Liver (tissue), 9 donors: ENCODE measurements around the gene USP6NL. TPM values are rescaled to one million over a fixed set of nuclear protein-coding genes. Genes with fewer than 3 reads are reported as not detected.
A peak's percentile ranks its signal among the peaks of the same experiment; 100 is the strongest.

Experiments used
- DNase-seq: peaks from one replicate; pipeline ENCODE4 v3.0.0-alpha.2; 2017; ENCODE audit warnings: low spot score
- H3K27ac ChIP-seq, 2 donors: one replicate each; pipeline ENCODE4 v1.7.0; 2013; ENCODE audit warnings: inconsistent platforms in 2 of 2, low read length in 2 of 2, control low read depth in 1 of 2, low read depth in 1 of 2, mild to moderate bottlenecking in 1 of 2
- H3K27me3 ChIP-seq, 4 donors: one replicate each; pipeline versions ENCODE4 v1.6.1 to v1.7.0; 2013; ENCODE audit warnings: low read length in 3 of 4, inconsistent platforms in 1 of 4, mild to moderate bottlenecking in 1 of 4, moderate library complexity in 1 of 4; ENCODE audit not compliant: control insufficient read depth in 4 of 4, insufficient read depth in 4 of 4
- H3K36me3 ChIP-seq, 4 donors: one replicate each; pipeline versions ENCODE4 v1.6.1 to v1.7.0; 2013; ENCODE audit warnings: low read length in 3 of 4, mild to moderate bottlenecking in 3 of 4, low read depth in 1 of 4, moderate library complexity in 1 of 4; ENCODE audit not compliant: control insufficient read depth in 4 of 4, insufficient read depth in 3 of 4
- H3K4me1 ChIP-seq, 4 donors: one replicate each; pipeline versions ENCODE4 v1.6.1 to v1.7.0; 2013; ENCODE audit warnings: low read length in 3 of 4, mild to moderate bottlenecking in 3 of 4, moderate library complexity in 1 of 4; ENCODE audit not compliant: control insufficient read depth in 4 of 4, insufficient read depth in 4 of 4
- H3K4me3 ChIP-seq, 3 donors: one replicate each; pipeline versions ENCODE4 v1.6.1 to v1.7.0; 2013; ENCODE audit warnings: low read length in 3 of 3, control low read depth in 1 of 3, low read depth in 1 of 3, mild to moderate bottlenecking in 1 of 3
- H3K9ac ChIP-seq, 2 donors: one replicate each; pipeline ENCODE4 v1.7.0; 2013; ENCODE audit warnings: low read length in 2 of 2, mild to moderate bottlenecking in 2 of 2, moderate library complexity in 2 of 2, control low read depth in 1 of 2, low read depth in 1 of 2
- H3K9me3 ChIP-seq, 4 donors: one replicate each; pipeline versions ENCODE4 v1.6.1 to v1.7.0; 2013; ENCODE audit warnings: low read length in 3 of 4; ENCODE audit not compliant: control insufficient read depth in 4 of 4
- CTCF ChIP-seq: fragments of 150-350 bp; IDR thresholded peaks from 2 replicates; pipeline ENCODE4 v1.5.1; 2017; ENCODE audit warnings: improper control_type of control experiment, low read depth, low read length; ENCODE audit not compliant: missing input control
- EGR1 ChIP-seq, 2 donors: IDR thresholded peaks; 2 replicates each; pipeline ENCODE4 v1.6.1; 2016 to 2018; ENCODE audit warnings: antibody characterized with exemption in 2 of 2, low read depth in 2 of 2
- FOXA1 ChIP-seq: IDR thresholded peaks from 2 replicates; pipeline ENCODE4 v1.6.1; 2016; ENCODE audit warnings: antibody characterized with exemption
- FOXA2 ChIP-seq: IDR thresholded peaks from 2 replicates; pipeline ENCODE4 v1.6.1; 2016; ENCODE audit warnings: antibody characterized with exemption
- GABPA ChIP-seq, 2 donors: IDR thresholded peaks in 1 of 2; conservative IDR thresholded peaks in 1 of 2; 2 replicates each; pipeline ENCODE4 v1.6.1; 2016; ENCODE audit warnings: antibody characterized with exemption in 2 of 2, mild to moderate bottlenecking in 1 of 2, moderate library complexity in 1 of 2
- HNF4A ChIP-seq, 2 donors: conservative IDR thresholded peaks; 2 replicates each; pipeline ENCODE4 v1.6.1; 2016; ENCODE audit warnings: antibody characterized with exemption in 2 of 2, mild to moderate bottlenecking in 2 of 2
- HNF4G ChIP-seq: IDR thresholded peaks from 2 replicates; pipeline ENCODE4 v1.6.1; 2016; ENCODE audit warnings: antibody characterized with exemption
- JUND ChIP-seq, 2 donors: IDR thresholded peaks; 2 replicates each; pipeline ENCODE4 v1.6.1; 2016; ENCODE audit warnings: antibody characterized with exemption in 2 of 2
- MAX ChIP-seq: IDR thresholded peaks from 2 replicates; pipeline ENCODE4 v1.6.1; 2016; ENCODE audit warnings: antibody characterized with exemption
- NR2F2 ChIP-seq: IDR thresholded peaks from 2 replicates; pipeline ENCODE4 v1.6.1; 2016; ENCODE audit warnings: antibody characterized with exemption
- RAD21 ChIP-seq, 2 donors: IDR thresholded peaks; 2 replicates each; pipeline ENCODE4 v1.6.1; 2016; ENCODE audit warnings: antibody characterized with exemption in 2 of 2, mild to moderate bottlenecking in 2 of 2
- REST ChIP-seq: IDR thresholded peaks from 2 replicates; pipeline ENCODE4 v1.6.1; 2016; ENCODE audit warnings: antibody characterized with exemption, mild to moderate bottlenecking
- RXRA ChIP-seq, 2 donors: IDR thresholded peaks; 2 replicates each; pipeline ENCODE4 v1.6.1; 2017 to 2018; ENCODE audit warnings: antibody characterized with exemption in 2 of 2, mild to moderate bottlenecking in 1 of 2
- SP1 ChIP-seq: IDR thresholded peaks from 2 replicates; pipeline ENCODE4 v1.6.1; 2018; ENCODE audit warnings: antibody characterized with exemption, mild to moderate bottlenecking
- TAF1 ChIP-seq: conservative IDR thresholded peaks from 2 replicates; pipeline ENCODE4 v1.6.1; 2016; ENCODE audit warnings: antibody characterized with exemption, mild to moderate bottlenecking
- YY1 ChIP-seq: IDR thresholded peaks from 2 replicates; pipeline ENCODE4 v1.6.1; 2016; ENCODE audit warnings: antibody characterized with exemption, mild to moderate bottlenecking
- ZBTB33 ChIP-seq: IDR thresholded peaks from 2 replicates; pipeline ENCODE4 v1.6.1; 2016; ENCODE audit warnings: antibody characterized with exemption
- WGBS: extraction: QIAGEN DNeasy Blood & Tissue Kit; methylation state at CpG from one replicate; pipeline ENCODE4 v1.1.7; 2013; 5-methylcytosine and 5-hydroxymethylcytosine counted together
- polyA plus RNA-seq, 2 donors: library from polyadenylated mRNA; stranded (reverse) in 1 of 2; unstranded in 1 of 2; fragments of 200-250 nt in 1 of 2; fragments of >200 nt in 1 of 2; fragmentation: Nextera tagmentation in 1 of 2; extraction: Ambion mirVana in 1 of 2; gene quantifications; one replicate each; pipeline versions ENCODE4 v1.2.1 to v1.2.3, GENCODE V29; 2013 to 2015
- total RNA-seq, 2 donors: library from RNA; depleted of rRNA; stranded (reverse); fragments of >200 nt; gene quantifications; one replicate each; pipeline ENCODE4 v1.2.3, GENCODE V29; 2014
- TF ChIP-seq, protein P1 (sequence below): IDR thresholded peaks from 2 replicates; pipeline ENCODE4 v1.6.1; 2016; ENCODE audit warnings: antibody characterized with exemption
- donor health status: healthy.
- donor health status: healthy.
- donor health status: healthy.
- donor health status: healthy.
- donor health status: healthy.

Gene USP6NL
- total and polyA plus RNA-seq, 4 donors, result 3.8 to 15.0 (median 10.2) TPM

DNA sequence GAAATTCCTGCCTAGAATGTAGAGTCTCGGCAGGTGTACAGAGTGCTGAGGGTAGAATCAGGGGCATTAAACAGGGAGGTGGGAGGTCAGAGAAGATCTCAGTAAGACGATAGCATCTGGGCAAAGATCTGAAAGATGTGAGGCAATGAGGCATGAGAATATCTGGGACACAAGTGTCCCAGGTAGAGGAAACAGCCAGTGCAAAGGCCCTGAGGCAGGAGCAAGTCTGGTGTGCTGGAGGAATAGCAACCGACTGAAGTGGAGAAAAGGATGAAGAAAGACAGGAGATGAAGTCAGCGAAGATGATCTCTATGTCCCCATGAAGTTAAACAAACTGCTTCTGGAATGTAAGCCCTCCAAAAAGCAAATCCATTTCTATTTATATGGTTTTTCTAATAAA lies 84.4 kb downstream of the USP6NL start:
- TF ChIP-seq MAX, result no peak
- no peak for TF ChIP-seq JUND (IDR thresholded peaks at IDR 0.05)
- TF ChIP-seq RXRA (IDR thresholded peaks at IDR 0.05), result no peak
- no peak for TF ChIP-seq FOXA2
- TF ChIP-seq, protein P1, sequence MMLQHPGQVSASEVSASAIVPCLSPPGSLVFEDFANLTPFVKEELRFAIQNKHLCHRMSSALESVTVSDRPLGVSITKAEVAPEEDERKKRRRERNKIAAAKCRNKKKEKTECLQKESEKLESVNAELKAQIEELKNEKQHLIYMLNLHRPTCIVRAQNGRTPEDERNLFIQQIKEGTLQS, result no peak
- no peak for TF ChIP-seq NR2F2
- TF ChIP-seq YY1, result no peak
- no peak for TF ChIP-seq RAD21 (IDR thresholded peaks at IDR 0.05)
- no peak for TF ChIP-seq CTCF
- no peak for TF ChIP-seq FOXA1
- TF ChIP-seq REST, result no peak
- no peak for TF ChIP-seq HNF4A (conservative IDR thresholded peaks at IDR 0.05)
- TF ChIP-seq ZBTB33, result no peak
- TF ChIP-seq SP1, result no peak
- no peak for TF ChIP-seq GABPA (IDR thresholded peaks at IDR 0.05 in 1 of 2, conservative IDR thresholded peaks at IDR 0.05 in 1 of 2)
- TF ChIP-seq EGR1 (IDR thresholded peaks at IDR 0.05; ENCODE audit: low read depth in 2 of 2), result no peak
- no peak for TF ChIP-seq HNF4G
- no peak for TF ChIP-seq TAF1
- Histone ChIP-seq H3K27ac (no peak overlapping the region), H3K27me3 (no peaks in the 10 kb centered on the region), H3K36me3 (no peaks in the 10 kb centered on the region), H3K4me1 (peaks cover 3 to 48% (median 39%) of the 10 kb centered on the region in 4 donors), H3K9me3 (no peaks in the 10 kb centered on the region), H3K4me3 (no peak overlapping the region), H3K9ac (no peak overlapping the region)
- 91% methylated on average over 4 of the region's 4 CpGs for WGBS
- no peak for DNase-seq

DNA sequence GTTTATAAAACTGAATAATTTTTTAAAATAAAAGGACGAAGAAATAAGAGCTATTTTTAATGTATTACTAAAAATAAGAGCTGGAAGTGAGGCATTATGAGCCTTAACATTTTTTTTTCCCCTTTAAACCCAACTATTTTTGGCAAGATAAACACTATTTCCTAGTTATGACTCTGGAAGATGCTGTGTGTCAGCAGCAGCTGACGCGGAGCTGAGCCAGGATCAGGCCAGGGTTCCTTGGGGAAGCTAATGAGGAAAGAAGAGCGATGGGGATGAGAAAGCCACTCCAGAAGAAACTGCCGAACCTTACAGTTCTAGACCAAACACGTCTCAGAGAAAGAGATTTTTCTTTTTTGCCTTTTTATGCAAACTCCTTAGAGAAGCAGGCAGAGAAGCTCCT lies 85.9 kb downstream of the USP6NL start:
- no peak for TF ChIP-seq NR2F2
- Histone ChIP-seq H3K9ac (peak overlapping the region in 1 of 2 donors; percentile 19), H3K36me3 (no peaks in the 10 kb centered on the region), H3K9me3 (no peaks in the 10 kb centered on the region), H3K4me3 (no peak overlapping the region), H3K4me1 (peaks cover 3 to 59% (median 50%) of the 10 kb centered on the region in 4 donors), H3K27me3 (no peaks in the 10 kb centered on the region), H3K27ac (peak overlapping the region; percentile 36 to 46)
- WGBS, result 76% methylated on average over 6 of the region's 6 CpGs
- no peak for DNase-seq
